Medulla oblongata (tissue), 1 donor: Measurements from ENCODE around the gene C16orf89.
"Not testable (repeated sequence)": the region's sequence is repeated elsewhere in the genome, so short reads cannot be mapped to it uniquely, and the experiment has no call there.

Experiments used
- DNase-seq: peaks from one replicate; pipeline ENCODE4 v3.0.0-alpha.2; 2015; ENCODE audit errors: extremely low spot score

The C16orf89 gene

GRCh38 chr16:5084802-5085201 is 19.0 kb upstream of the C16orf89 start:
- DNase-seq, result peak; percentile 61

DNA sequence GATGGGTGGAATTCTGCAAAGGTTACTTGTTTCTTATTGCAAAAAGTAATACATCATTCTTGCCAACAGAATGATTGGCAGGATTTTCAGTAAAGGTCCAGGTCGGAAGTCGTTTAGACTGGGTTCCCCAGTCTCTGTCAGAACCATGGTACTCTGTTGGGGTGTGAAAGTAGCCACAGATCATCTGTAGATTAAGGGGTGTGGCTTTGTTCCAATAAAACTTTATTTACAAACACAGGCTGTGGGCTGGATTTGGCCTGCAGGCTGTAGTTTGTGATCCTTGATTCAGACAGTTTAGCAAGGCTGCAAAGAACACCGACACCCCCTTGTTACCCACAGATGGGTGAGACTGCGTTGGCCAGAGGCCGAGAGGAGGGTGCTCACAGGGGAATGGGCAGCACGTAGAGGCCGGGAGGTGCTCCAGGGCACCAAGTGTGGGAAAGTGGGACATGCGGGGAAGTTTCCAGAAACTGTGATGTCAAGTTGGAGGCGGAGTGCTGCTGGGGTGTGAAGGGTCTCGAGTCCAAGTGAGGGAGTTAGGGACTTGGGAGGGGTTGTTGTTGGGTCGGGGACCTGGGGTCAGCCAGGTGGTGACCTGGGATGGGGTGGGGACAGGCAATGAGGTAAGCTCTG is 18.5 kb upstream of the C16orf89 start:
- not testable (repeated sequence) for DNase-seq

GRCh38 chr16:5083646-5084045 is 17.9 kb upstream of the C16orf89 start:
- not testable (repeated sequence) for DNase-seq

- not testable (repeated sequence) for DNase-seq
These were observed 15.2 kb upstream of the C16orf89 start for GRCh38 chr16:5080996-5081395.

GRCh38 chr16:5080461-5080860 is 14.7 kb upstream of the C16orf89 start:
- DNase-seq, result not testable (repeated sequence)

GRCh38 chr16:5078626-5079025 is 12.9 kb upstream of the C16orf89 start:
- no peak for DNase-seq

- no peak for DNase-seq
These were observed 11.5 kb upstream of the C16orf89 start for GRCh38 chr16:5077304-5077703.

DNA sequence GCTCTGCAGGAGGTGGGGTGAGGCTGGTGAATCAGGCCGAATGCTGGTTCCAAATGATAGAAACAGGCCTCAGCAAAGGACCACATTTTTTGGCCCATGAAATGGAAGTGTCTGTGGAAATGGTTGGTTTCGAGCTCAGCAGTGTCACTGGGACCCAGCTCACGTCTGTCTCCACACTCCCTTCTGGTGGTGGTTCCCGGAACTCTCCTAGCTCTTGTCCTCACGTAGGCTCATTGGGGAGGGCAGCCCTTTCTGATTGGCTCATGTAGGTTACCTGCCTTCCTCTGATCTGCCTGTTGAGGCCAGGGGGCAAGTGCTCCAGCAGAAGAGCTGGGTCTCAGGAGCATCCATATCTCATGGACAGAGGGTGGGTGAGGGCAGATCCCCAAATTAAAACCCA is 9.9 kb upstream of the C16orf89 start:
- DNase-seq, result no peak

- DNase-seq, result not testable (repeated sequence)
These were observed 8.0 kb upstream of the C16orf89 start for GRCh38 chr16:5073771-5074170.

- no peak for DNase-seq
These were observed 7.5 kb upstream of the C16orf89 start for GRCh38 chr16:5073279-5073629.

- DNase-seq, result no peak
These were observed 6.8 kb upstream of the C16orf89 start for GRCh38 chr16:5072334-5073278.

DNA sequence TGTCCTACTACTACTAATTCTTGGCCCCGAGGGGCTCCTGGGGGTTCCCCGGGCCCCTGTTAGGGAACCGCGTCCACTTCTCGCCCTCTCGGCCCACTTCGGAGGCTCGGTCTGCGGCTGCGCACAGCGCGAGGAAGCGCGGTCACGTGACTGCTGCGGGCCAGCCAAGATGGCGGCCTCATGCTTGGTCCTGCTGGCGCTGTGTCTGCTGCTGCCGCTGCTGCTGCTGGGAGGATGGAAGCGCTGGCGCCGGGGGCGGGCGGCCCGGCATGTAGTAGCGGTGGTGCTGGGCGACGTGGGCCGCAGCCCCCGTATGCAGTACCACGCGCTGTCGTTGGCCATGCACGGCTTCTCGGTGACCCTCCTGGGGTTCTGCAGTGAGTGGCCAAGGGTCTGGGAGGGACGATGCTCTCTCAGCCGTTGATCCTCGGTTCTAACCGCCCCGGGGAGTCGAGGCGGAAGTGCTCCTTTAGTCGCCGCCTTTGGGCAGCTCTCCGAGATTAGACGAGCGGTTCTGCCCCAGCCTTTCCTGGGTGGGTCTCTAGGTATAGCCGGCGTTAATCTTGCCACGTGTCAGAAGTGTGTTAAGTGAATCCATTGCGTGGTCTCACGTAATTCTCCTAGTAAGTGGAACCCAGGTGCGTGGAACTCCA is 6.1 kb upstream of the C16orf89 start, which contains the start of gene ALG1:
ALG1 (plus strand) TSS at position 163 of the 653 bp plus-strand sequence; CDS start at position 170, 7 bp downstream.
- DNase-seq, result peak; percentile 90

GRCh38 chr16:5071341-5071680 is 5.6 kb upstream of the C16orf89 start:
- no peak for DNase-seq

DNA sequence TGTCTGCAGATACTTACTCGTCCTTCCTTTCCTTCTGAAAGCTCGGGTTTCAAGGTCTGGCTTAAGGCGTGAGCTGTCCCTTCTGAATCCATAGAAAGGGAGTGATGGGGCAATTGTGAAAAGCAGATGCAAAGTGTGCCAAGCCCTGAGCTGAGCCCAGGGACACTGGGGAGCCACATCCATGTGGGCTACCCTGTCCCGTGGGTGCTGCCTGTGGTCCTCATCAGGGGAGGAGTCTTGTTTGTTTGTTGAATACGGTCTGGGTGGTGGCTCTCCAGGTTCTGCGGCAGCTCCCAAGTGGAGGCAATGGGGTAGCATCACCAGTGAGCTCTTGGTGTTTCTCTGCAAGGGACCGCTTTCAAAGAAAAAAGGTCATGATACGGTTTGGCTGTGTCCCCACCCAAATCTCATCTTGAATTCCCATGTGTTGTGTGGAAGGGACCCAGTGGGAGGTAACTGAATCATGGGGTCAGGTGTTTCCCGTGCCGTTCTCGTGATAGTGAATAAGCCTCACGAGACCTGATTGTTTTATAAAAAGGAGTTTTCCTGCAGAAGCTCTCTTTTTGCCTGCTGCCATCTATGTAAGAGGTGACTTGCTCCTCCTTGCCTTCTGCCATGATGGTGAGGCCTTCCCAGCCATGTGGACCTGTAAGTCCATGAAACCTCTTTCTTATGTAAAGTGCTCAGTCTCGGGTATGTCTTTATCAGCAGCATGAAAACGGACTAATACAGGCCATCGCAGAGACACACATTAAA is 4.9 kb upstream of the C16orf89 start:
- no peak for DNase-seq

- DNase-seq, result no peak
These were observed 4.1 kb upstream of the C16orf89 start for GRCh38 chr16:5069854-5070253.

DNA sequence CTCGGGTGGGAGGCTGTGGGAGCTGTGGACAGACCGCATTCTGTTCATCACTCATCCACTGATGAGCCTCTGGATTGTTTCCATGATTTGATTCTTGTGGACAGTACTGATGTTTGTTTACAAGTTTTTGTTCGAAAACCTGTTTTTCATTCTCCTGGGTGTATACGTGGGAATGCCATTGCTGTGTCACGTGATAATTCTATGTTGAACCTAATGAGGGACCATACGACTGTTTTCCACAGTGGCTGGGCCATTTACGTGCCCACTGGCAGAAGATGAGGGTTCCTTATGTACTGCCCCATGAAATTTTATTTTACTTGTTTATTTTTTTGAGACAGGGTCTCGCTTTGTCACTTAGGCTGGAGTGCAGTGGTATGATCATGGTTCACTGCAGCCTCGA is 3.3 kb upstream of the C16orf89 start:
- no peak for DNase-seq

DNA sequence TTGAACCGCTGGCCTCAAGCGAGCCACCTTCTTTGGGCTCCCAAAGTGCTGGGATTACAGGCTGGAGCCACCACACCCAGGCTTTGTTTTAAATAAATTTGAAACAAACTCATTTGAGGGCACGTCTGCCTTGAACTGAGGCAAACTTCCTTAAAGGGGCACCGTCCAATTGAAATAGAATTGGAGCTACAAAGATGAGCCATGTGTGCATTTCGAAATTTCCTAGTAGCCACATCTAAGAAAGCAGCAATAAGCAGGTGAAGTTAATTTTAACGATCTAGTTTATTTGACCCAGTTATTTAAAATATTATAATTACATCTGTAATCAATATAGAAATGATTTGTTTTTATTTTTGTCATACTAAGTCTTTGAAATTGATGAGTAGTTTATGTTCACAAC is 755 bp upstream of the C16orf89 start:
- DNase-seq, result no peak

DNA sequence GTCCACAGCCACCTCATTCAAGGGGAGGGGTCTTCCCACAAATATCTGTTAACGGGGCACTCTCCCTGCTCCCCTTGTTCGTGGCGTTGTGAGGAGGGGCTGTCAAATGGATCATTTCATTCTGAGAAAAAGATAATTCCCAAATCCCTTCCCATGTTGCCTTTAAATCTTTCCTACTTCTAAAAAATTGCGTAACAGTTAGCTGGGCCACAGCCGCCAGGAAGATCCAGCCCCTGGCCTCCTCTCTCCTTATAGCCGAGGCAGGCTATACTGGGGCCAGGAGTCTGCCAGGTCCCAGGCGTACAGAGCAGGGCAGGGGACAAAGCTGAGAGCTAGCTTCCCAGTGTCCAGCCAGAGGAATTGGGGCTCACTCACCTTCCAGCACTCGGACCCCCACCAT is 430 bp downstream of the C16orf89 start:
- DNase-seq, result no peak

DNA sequence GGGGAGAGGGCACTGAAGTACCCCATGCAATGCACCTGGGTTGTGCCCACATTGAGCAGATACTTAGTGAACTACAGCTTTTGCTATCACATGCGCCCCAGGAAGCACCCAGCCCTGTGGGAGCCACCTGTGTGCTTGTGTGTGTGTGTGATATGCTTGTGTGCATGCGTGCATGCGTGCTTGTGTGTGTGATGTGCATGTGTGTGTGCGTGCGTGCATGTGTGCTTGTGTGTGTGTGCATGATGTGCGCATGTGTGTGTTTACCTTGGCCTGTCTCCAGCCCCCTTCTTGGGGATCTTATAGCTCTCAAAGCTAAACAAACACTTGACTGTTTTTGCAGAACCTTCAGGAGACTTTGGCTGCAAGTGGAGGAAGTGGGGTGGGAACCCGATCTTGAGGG is 841 bp downstream of the C16orf89 start:
- no peak for DNase-seq

GRCh38 chr16:5062790-5063765 is 2.7 kb downstream of the C16orf89 start:
- no peak for DNase-seq

GRCh38 chr16:5062051-5062450 is 3.7 kb downstream of the C16orf89 start:
- no peak for DNase-seq
